Ascending aorta (tissue), 2 donors: ENCODE data around the gene C1QTNF7. TPM values are rescaled to one million over a fixed set of nuclear protein-coding genes. Genes with fewer than 3 reads are reported as not detected.

Experiments used
- DNase-seq, 2 donors: peaks; one replicate each; pipeline ENCODE4 v3.0.0-alpha.2; 2019; ENCODE audit warnings: low spot score in 2 of 2
- H3K27ac ChIP-seq, 2 donors: fragments of 200-600 bp; sonication (generic); one replicate each; pipeline ENCODE4 v1.5.1; 2016 to 2017; ENCODE audit warnings: mild to moderate bottlenecking in 1 of 2
- H3K27me3 ChIP-seq: fragments of 200-600 bp; sonication (generic); one replicate; pipeline ENCODE4 v1.5.1; 2017
- H3K36me3 ChIP-seq, 2 donors: fragments of 200-600 bp; sonication (generic); one replicate each; pipeline ENCODE4 v1.5.1; 2016
- H3K4me1 ChIP-seq, 2 donors: fragments of 200-600 bp; sonication (generic); one replicate each; pipeline ENCODE4 v1.5.1; 2016 to 2017; ENCODE audit warnings: mild to moderate bottlenecking in 1 of 2
- H3K4me3 ChIP-seq, 2 donors: fragments of 200-600 bp; sonication (generic); one replicate each; pipeline ENCODE4 v1.5.1; 2016 to 2017; ENCODE audit warnings: mild to moderate bottlenecking in 1 of 2
- H3K9me3 ChIP-seq, 2 donors: fragments of 200-600 bp; sonication (generic); one replicate each; pipeline ENCODE4 v1.5.1; 2016
- CTCF ChIP-seq, 3 experiments: fragments of 200-600 bp in 2 of 3; fragments of 450-650 bp in 1 of 3; sonication (generic) in 2 of 3; IDR thresholded peaks; one replicate each; pipeline ENCODE4 v1.5.1; 2016 to 2019; ENCODE audit warnings: antibody characterized with exemption in 3 of 3, mild to moderate bottlenecking in 1 of 3, moderate library complexity in 1 of 3
- intact Hi-C: fragments of 100-400 bp; cut with DNase I; formaldehyde crosslinking; loops from one replicate; pipeline ENCODE4 v1.15.1; 2023
- total RNA-seq: library from RNA; depleted of rRNA; stranded (reverse); fragments of >200 nt; gene quantifications from one replicate; pipeline ENCODE4 v1.1.0, GENCODE V29; 2016

Gene C1QTNF7
- total RNA-seq, 1 donor from 2014 or later: 23.2 TPM

GRCh38 chr4:15489551-15489950 lies 61.7 kb downstream of the C1QTNF7 start:
- H3K36me3 ChIP-seq: peaks cover 5 to 6% of the 10 kb centered on the region in 2 donors
- no peak overlapping the region for H3K4me3 ChIP-seq
- H3K27ac ChIP-seq: no peak overlapping the region
- peaks cover 4 to 22% of the 10 kb centered on the region in 2 donors for H3K9me3 ChIP-seq
- intact Hi-C loops: no loop called here
- no peak for DNase-seq
- no peaks in the 10 kb centered on the region for H3K4me1 ChIP-seq
- no peaks in the 10 kb centered on the region for H3K27me3 ChIP-seq
- no peak for TF ChIP-seq CTCF (IDR thresholded peaks at IDR 0.05)

- H3K4me3 ChIP-seq: no peak overlapping the region
- H3K4me1 ChIP-seq: no peaks in the 10 kb centered on the region
- DNase-seq: no peak
- peaks cover 3% of the 10 kb centered on the region in 2 donors for H3K36me3 ChIP-seq
- H3K9me3 ChIP-seq: peaks cover 2 to 4% of the 10 kb centered on the region in 2 donors
- intact Hi-C loops: no loop called here
- H3K27me3 ChIP-seq: no peaks in the 10 kb centered on the region
- no peak for TF ChIP-seq CTCF (IDR thresholded peaks at IDR 0.05)
- no peak overlapping the region for H3K27ac ChIP-seq
These were observed 65.6 kb downstream of the C1QTNF7 start for GRCh38 chr4:15493411-15493810.

DNA sequence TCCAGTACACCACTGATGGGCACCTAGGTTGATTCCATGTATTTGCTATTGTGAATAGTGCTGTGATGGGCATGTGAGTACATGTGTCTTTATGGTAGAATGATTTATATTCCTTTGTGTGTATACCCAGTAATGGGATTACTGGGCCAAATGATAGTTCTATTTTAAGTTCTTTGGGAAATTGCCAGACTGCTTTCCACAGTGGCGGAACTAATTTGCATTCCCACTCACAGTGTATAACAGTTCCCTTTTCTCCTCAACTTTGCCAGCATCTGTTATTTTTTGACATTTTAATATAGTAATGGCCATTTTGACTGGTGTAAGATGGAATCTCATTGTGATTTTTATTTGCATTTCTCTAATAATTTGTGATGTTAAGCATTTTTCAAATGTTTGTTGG lies 67.8 kb downstream of the C1QTNF7 start:
- no peak overlapping the region for H3K4me3 ChIP-seq
- no peak overlapping the region for H3K27ac ChIP-seq
- H3K4me1 ChIP-seq: no peaks in the 10 kb centered on the region
- no peaks in the 10 kb centered on the region for H3K27me3 ChIP-seq
- TF ChIP-seq CTCF (IDR thresholded peaks at IDR 0.05): no peak
- H3K9me3 ChIP-seq: no peaks in the 10 kb centered on the region
- DNase-seq: no peak
- peaks cover 3% of the 10 kb centered on the region in 2 donors for H3K36me3 ChIP-seq
- intact Hi-C loops: no loop called here

Other genes with a start within 250 kb of the C1QTNF7 start
- gene CC2D2A, start 41.8 kb downstream of the C1QTNF7 start, total RNA-seq: 2.8 TPM
- 59.0 TPM for gene FBXL5, start 227.3 kb downstream of the C1QTNF7 start, total RNA-seq